Germinal center (tissue), 1 donor: ENCODE measurements around the gene PDF.
"Not testable (repeated sequence)": the region's sequence is repeated elsewhere in the genome, so short reads cannot be mapped to it uniquely, and the experiment has no call there.

Source experiments
- DNase-seq: peaks from one replicate; pipeline ENCODE4 v3.0.0; 2012; ENCODE audit warnings: mixed read lengths, low spot score

Gene PDF

DNA sequence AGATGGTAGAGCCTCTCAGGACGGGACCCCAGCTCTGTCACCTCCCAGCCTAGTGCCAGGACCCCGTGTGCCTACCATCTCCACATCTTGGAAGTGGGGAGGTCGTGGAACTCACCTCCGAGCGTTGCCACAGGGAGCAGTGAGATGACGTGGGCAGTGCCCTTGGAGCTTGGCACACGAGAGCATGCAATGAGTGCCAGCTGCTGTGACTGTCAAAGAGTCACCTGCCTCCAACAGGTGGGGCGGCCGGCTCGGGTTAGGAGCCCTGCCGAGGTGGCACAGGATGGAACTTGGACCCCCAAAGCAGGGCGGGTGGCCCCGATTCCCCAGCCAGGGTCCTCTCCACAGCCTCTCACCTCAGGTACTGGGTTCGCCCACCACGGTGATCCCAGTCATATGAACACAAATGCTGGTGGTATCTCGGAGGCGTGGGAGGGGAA, 13.8 kb downstream of the PDF start:
- no peak for DNase-seq

- DNase-seq: no peak
These were observed 14.7 kb downstream of the PDF start for GRCh38 chr16:69315486-69316311.

DNA sequence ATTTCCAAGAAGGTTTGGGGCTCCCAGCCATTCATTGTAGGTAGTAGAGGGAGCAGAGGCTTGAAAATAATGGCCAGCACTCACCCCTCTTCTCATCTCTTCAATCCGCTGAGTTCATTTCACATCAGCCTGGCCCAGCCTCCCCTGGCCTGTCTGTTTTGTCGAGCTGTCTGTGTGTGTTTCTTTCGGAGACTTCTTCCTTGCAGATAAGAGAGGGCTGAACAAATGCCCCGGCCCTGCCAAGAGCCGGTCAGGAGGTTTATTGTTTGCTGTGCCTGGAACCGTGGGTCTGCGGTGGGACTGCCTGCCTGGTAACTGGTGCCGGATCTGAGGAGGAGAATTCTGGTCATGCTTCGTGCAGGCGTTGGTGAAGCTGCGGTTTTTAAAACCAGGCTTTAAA, 15.9 kb downstream of the PDF start:
- no peak for DNase-seq

DNA sequence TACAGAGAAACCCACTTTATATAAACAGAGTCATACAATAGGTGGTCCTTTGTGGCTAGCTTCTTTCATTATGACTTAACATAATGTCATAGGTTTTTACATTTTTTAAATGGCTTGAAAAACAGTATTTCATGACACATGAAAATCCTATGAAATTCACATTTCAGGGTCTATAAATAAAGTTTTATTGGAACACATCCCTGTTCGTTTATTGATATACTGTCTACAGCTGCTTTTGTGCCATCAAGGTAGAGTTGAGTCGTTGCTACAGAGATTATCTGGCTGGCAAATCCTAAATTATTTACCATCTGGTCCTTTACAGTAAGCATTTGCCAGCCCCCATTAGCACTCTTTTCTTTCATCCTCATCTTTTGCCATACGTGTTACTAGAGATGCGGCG, 16.9 kb downstream of the PDF start:
- DNase-seq: no peak

- peak; percentile 60 for DNase-seq
These were observed 18.6 kb downstream of the PDF start for GRCh38 chr16:69311533-69312387.

- peak; percentile 98 for DNase-seq
These were observed 19.5 kb downstream of the PDF start, which contains the start of gene VPS4A for GRCh38 chr16:69310653-69311532. Gene VPS4A, plus strand, starts transcription at chr16:69311350. Its CDS starts 162 bp downstream, at chr16:69311512.

GRCh38 chr16:69309316-69309715, 21.1 kb downstream of the PDF start:
- no peak for DNase-seq

GRCh38 chr16:69307856-69308255, 22.5 kb downstream of the PDF start:
- DNase-seq: no peak

- DNase-seq: no peak
These were observed 23.3 kb downstream of the PDF start for GRCh38 chr16:69307091-69307490.

GRCh38 chr16:69306031-69306430, 24.4 kb downstream of the PDF start:
- DNase-seq: no peak

DNA sequence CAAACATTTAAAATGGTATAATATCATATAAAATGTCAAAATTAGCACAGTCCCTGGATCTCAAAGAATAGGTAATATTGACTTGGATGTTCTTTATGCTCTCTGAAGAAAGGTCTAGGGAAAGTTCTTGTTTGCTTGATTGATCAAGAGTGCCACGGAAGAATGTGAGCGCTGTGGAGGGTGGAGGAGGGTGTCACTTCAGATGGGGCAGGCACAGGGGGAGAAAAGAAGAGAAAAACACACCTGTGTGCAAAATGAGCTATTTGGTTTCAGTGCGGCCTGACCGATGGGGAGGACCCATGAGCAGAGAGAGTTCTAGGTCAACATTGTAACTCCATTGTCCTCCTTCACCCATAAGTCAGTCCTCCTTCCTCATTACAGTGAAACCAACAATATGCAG, 28.1 kb downstream of the PDF start:
- no peak for DNase-seq

DNA sequence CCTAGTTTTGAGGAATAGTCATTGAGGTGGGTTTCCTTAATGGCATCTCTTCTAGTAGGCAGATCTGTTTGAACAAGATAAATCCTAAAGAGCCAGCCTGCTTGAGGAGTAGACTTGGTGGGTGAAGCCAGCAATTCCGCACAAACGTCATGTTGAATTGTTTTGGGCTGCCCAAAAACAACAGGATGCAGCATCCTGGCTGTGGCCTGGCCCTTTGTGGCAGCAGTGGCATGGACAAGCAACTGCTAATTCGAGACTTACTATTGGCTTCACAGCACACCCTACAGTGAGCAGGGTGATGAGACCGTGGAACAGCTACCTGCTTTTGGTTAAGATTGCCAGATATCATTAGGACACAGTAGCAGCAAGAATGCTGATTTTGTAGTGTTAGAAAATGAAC, 28.5 kb downstream of the PDF start:
- DNase-seq: no peak

DNA sequence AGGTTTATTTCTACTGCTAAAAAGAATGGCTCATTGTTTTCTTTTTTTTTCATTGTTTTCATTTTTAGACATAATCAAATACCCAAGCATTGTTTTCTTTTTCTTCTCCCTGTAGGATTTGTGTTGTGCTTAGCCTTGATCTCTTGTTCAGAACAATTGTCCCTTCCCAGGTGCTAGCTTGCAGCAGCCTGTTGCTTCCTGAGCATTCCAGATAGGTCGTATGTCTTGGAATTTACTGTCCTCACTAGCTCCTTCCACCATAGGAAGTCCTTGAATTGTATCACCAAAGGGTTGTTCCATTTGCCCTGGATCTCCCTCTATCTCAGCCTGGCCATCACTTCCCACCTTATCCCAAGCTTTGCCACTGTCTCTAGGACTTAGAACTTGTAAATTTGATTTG, 29.2 kb downstream of the PDF start:
- no peak for DNase-seq

DNA sequence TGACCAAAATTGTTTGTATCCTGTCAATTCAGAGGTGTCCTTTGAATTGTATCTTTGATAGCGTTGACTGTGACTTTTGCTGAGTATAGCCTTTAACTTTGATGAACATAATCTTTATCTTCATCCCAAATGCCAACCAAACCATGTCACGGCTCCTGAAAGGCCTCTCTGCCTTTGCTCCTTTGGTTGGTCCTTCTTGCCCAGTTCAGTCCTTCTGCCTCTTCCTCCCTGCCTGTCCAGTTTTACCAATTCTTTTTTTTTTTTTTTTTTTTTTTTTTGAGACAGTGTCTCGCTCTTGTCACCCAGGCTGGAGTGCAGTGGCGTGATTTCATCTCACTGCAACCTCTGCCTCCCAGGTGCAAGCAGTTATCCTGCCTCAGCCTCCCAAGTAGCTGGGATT, 32.1 kb downstream of the PDF start:
- no peak for DNase-seq

GRCh38 chr16:69296771-69297170, 33.6 kb downstream of the PDF start:
- not testable (repeated sequence) for DNase-seq

DNA sequence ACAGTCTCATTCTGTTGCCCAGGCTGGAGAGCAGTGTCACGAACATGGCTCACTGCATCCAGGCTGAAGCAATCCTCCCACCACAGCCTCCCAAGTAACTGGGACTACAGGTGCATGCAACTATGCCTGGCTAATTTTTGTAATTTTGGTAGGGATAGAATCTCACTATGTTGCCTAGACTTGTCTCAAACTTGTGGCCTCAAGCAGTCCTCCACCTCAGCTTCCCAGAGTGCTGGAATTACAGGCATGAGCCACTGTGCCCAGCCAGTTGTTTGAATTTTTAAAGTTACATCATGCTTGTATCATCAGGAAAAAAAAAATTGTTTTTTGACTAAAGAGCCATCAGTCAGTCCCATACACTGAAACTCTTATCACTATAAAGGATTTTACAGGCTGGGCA, 36.3 kb downstream of the PDF start:
- no peak for DNase-seq

- no peak for DNase-seq
These were observed 37.0 kb downstream of the PDF start for GRCh38 chr16:69293401-69293800.

DNA sequence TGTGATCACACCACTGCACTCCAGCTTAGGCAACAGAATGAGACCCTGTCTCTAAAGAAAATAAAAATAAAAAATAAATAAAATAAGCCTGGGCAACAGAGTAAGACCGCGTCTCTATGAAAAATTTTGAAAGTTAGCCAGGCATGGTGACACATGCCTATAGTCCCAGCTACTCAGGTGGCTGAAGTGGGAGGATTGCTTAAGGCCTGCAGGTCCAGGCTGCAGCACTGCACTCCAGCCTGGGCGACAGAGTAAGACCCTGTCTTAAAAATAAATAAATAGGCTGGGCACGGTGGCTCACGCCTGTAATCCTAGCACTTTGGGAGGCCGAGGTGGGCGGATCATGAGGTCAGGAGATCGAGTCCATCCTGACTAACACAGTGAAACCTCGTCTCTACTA, 38.7 kb downstream of the PDF start:
- DNase-seq: not testable (repeated sequence)

DNA sequence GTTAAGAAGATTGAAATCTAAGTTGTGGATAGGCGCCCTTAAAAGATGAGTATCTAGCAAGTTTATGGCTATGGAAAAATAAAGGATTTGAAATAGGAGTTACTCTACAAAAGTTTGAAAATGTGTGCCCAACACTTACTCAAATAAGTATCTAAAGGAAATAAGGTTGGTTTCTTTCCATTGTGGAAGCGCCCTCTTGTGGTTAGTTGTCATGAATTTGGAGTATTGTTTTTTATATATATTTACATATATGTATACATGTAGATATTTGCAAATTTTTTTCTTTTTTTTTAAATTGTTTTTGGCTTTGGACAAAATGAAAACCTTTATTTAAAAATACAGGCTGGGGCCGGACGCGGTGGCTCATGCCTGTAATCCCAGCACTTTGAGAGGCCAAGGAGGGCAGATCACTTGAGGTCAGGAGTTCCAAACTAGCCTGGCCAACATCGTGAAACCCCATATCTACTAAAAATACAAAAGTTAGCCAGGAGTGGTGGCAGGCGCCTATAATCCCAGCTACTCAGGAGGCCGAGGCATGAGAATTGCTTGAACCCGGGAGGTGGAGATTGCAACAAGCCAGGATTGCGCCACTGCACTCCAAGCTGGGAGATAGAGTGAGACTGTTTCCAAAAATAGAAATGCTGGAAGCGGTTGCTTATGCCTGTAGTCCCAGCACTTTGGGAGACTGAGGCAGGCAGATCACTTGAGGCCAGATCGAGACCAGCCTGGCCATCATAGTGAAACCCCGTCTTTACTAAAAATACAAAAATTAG, 43.3 kb downstream of the PDF start:
- DNase-seq: peak; percentile 30

DNA sequence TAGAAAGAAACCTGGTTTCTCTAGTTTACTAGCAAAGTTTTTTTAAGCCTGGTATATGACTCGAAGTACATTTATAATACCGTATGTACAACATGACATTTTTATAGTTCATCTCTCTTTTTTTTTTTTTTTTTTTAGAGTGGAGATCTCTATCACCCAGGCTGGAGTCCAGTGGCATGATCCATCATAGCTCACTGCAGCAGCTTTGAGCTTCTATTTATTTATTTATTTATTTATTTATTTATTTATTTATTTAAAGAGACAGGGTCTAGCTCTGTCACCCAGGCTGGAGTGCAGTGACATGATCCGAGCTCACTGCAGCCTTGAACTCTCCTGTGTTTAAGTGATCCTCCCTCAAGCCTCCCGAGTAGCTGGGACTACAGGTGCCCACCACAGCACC, 45.1 kb downstream of the PDF start:
- no peak for DNase-seq

GRCh38 chr16:69283851-69284250, 46.5 kb downstream of the PDF start:
- no peak for DNase-seq
